IMR-90 (cell line): Measurements from ENCODE around the gene SGCA.

Experiments
- BHLHE40 ChIP-seq: fragments of 150-350 bp; IDR thresholded peaks from 2 replicates; pipeline ENCODE4 v1.6.1; 2016; ENCODE audit warnings: mild to moderate bottlenecking, low read depth, low read length
- CEBPB ChIP-seq: IDR thresholded peaks from 2 replicates; pipeline ENCODE4 v1.6.1; 2012; ENCODE audit warnings: low read depth, low read length, improper control_type of control experiment
- CHD1 ChIP-seq: IDR thresholded peaks from 2 replicates; pipeline ENCODE4 v1.6.1; 2012; ENCODE audit warnings: low read depth, low read length, improper control_type of control experiment
- MAZ ChIP-seq: IDR thresholded peaks from 2 replicates; pipeline ENCODE4 v1.6.1; 2012; ENCODE audit warnings: low read depth, mild to moderate bottlenecking, low read length, improper control_type of control experiment, moderate library complexity, borderline replicate concordance
- MXI1 ChIP-seq: IDR thresholded peaks from 2 replicates; pipeline ENCODE4 v1.6.1; 2012; ENCODE audit warnings: low read depth, mild to moderate bottlenecking, low read length, moderate library complexity, borderline replicate concordance
- NFE2L2 ChIP-seq: fragments of 150-350 bp; IDR thresholded peaks from 2 replicates; pipeline ENCODE4 v1.6.1; 2016; ENCODE audit warnings: low read depth, mild to moderate bottlenecking, low read length
- POLR2A ChIP-seq: IDR thresholded peaks from 2 replicates; pipeline ENCODE4 v1.6.1; 2012; ENCODE audit warnings: mild to moderate bottlenecking, low read depth, low read length
- RAD21 ChIP-seq: IDR thresholded peaks from 2 replicates; pipeline ENCODE4 v1.6.1; 2012; ENCODE audit warnings: low read length, improper control_type of control experiment
- RCOR1 ChIP-seq: IDR thresholded peaks from 2 replicates; pipeline ENCODE4 v1.6.1; 2012; ENCODE audit warnings: mild to moderate bottlenecking, low read length, improper control_type of control experiment; ENCODE audit not compliant: insufficient replicate concordance
- RFX5 ChIP-seq: IDR thresholded peaks from 2 replicates; pipeline ENCODE4 v1.8.0; 2012; ENCODE audit warnings: low read depth, mild to moderate bottlenecking, low read length, moderate library complexity
- TF ChIP-seq, protein P1 (sequence below): conservative IDR thresholded peaks from 2 replicates; pipeline ENCODE4 v1.5.1; 2012; ENCODE audit warnings: mild to moderate bottlenecking, low read depth, low read length, improper control_type of control experiment
- TF ChIP-seq, protein P2 (sequence below): fragments of 150-350 bp; IDR thresholded peaks from 2 replicates; pipeline ENCODE4 v1.6.1; 2017; ENCODE audit warnings: mild to moderate bottlenecking, antibody characterized with exemption, low read length, low read depth
- TF ChIP-seq, protein P3 (sequence below): fragments of 150-350 bp; IDR thresholded peaks from 2 replicates; pipeline ENCODE4 v1.6.1; 2016; ENCODE audit warnings: low read depth, mild to moderate bottlenecking, low read length, moderate library complexity, borderline replicate concordance

DNA sequence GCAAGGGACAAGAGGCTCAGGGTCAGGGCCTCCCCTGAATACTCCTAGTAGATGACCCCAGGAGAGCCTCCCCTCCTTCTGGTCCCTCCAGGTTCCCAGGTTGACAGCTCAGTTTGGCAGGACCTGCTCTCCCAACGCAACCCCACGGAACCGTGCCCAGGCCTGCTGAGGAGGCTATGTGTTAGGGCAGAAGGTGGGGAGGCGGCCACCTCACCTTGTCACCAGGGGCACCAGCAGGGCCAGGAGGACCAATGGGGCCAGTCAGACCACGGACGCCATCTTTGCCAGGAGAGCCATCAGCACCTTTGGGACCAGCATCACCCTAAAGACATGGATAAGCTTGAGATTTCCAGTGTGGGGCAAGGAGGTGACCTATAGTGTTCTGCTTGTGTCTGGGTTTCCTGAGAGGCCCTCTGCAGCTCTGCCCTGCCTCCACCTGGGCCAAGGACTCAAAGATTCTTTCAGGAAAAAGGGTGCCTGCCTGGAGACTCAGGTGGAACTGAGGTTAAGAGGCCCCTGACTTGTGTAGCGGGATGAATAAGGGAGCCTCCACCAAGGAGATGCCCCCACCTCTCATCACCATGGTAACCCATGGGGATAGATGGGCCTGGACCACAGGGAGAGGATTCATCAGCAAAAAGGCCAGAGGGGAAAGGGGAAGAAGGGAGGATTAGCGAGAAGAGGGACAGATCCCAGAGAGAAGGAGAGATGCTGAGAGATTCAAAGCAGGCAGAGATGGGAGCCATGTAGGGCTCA, 25.0 kb downstream of the SGCA start:
- TF ChIP-seq MAZ (peak; percentile 50; the same call in 1 of the 2 replicates), MXI1 (peak; percentile 16; the same call in 1 of the 2 replicates), POLR2A (no peak; the same call in 1 of the 2 replicates), RFX5 (no peak), RAD21 (no peak), CEBPB (no peak), RCOR1 (peak; percentile 49), CHD1 (peak; percentile 71; the same call in 1 of the 2 replicates), NFE2L2 (no peak), BHLHE40 (no peak)
- TF ChIP-seq, protein P1, sequence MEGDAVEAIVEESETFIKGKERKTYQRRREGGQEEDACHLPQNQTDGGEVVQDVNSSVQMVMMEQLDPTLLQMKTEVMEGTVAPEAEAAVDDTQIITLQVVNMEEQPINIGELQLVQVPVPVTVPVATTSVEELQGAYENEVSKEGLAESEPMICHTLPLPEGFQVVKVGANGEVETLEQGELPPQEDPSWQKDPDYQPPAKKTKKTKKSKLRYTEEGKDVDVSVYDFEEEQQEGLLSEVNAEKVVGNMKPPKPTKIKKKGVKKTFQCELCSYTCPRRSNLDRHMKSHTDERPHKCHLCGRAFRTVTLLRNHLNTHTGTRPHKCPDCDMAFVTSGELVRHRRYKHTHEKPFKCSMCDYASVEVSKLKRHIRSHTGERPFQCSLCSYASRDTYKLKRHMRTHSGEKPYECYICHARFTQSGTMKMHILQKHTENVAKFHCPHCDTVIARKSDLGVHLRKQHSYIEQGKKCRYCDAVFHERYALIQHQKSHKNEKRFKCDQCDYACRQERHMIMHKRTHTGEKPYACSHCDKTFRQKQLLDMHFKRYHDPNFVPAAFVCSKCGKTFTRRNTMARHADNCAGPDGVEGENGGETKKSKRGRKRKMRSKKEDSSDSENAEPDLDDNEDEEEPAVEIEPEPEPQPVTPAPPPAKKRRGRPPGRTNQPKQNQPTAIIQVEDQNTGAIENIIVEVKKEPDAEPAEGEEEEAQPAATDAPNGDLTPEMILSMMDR, result no peak
- TF ChIP-seq, protein P2, sequence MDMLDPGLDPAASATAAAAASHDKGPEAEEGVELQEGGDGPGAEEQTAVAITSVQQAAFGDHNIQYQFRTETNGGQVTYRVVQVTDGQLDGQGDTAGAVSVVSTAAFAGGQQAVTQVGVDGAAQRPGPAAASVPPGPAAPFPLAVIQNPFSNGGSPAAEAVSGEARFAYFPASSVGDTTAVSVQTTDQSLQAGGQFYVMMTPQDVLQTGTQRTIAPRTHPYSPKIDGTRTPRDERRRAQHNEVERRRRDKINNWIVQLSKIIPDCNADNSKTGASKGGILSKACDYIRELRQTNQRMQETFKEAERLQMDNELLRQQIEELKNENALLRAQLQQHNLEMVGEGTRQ, result no peak
- TF ChIP-seq, protein P3, sequence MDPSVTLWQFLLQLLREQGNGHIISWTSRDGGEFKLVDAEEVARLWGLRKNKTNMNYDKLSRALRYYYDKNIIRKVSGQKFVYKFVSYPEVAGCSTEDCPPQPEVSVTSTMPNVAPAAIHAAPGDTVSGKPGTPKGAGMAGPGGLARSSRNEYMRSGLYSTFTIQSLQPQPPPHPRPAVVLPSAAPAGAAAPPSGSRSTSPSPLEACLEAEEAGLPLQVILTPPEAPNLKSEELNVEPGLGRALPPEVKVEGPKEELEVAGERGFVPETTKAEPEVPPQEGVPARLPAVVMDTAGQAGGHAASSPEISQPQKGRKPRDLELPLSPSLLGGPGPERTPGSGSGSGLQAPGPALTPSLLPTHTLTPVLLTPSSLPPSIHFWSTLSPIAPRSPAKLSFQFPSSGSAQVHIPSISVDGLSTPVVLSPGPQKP, result no peak
